Adrenal gland (tissue), 12 donors: ENCODE data around the gene RACK1. TPM values are rescaled to one million over a fixed set of nuclear protein-coding genes. Genes with fewer than 3 reads are reported as not detected.
A peak's percentile ranks its signal among the peaks of the same experiment; 100 is the strongest.

Experiments used
- DNase-seq, 7 donors: peaks; one replicate each; pipeline ENCODE4 v3.0.0-alpha.2; 2019 to 2020
- H3K27ac ChIP-seq, 5 donors: fragments of 200-600 bp; sonication (generic) in 4 of 5; 1 replicate in 3 of 5; 2 replicates in 2 of 5; pipeline versions ENCODE4 v1.5.1 to v1.8.0; 2016 to 2020; ENCODE audit warnings: mild to moderate bottlenecking in 1 of 5
- H3K27me3 ChIP-seq: fragments of 200-600 bp; 2 replicates; pipeline ENCODE4 v1.8.0; 2021
- H3K36me3 ChIP-seq, 2 donors: fragments of 200-600 bp; replicated peaks in 1 of 2; 1 replicate in 1 of 2; 2 replicates in 1 of 2; pipeline versions ENCODE4 v1.5.1 to v1.8.0; 2018 to 2022
- H3K4me1 ChIP-seq, 2 donors: fragments of 200-600 bp; replicated peaks in 1 of 2; 1 replicate in 1 of 2; 2 replicates in 1 of 2; pipeline versions ENCODE4 v1.5.1 to v1.8.0; 2018 to 2021
- H3K4me3 ChIP-seq, 4 donors: fragments of 200-600 bp; sonication (generic) in 3 of 4; one replicate each; pipeline ENCODE4 v1.5.1; 2016 to 2018
- H3K9me3 ChIP-seq, 3 donors: fragments of 200-600 bp; sonication (generic) in 1 of 3; replicated peaks in 1 of 3; 1 replicate in 2 of 3; 2 replicates in 1 of 3; pipeline versions ENCODE4 v1.5.1 to v1.8.0; 2016 to 2021
- CTCF ChIP-seq, 6 experiments: fragments of 450-650 bp in 4 of 6; fragments of 200-600 bp in 2 of 6; sonication (generic) in 1 of 6; IDR thresholded peaks; 1 replicate in 5 of 6; 2 replicates in 1 of 6; pipeline versions ENCODE4 v1.5.1 to v1.8.0; 2016 to 2021; ENCODE audit warnings: antibody characterized with exemption in 6 of 6, mild to moderate bottlenecking in 2 of 6, moderate library complexity in 1 of 6
- POLR2A ChIP-seq, 2 donors: fragments of 450-650 bp; IDR thresholded peaks; one replicate each; pipeline ENCODE4 v1.6.1; 2017; ENCODE audit warnings: antibody characterized with exemption in 2 of 2, mild to moderate bottlenecking in 2 of 2, moderate library complexity in 1 of 2
- WGBS, 4 donors: extraction: QIAGEN DNeasy Blood & Tissue Kit in 2 of 4; methylation state at CpG; one replicate each; pipeline versions ENCODE4 v1.1.5 to v1.1.7; 2013 to 2017; 5-methylcytosine and 5-hydroxymethylcytosine counted together
- intact Hi-C, 2 donors: fragments of 100-400 bp; cut with DNase I; formaldehyde crosslinking; loops; one replicate each; pipeline versions ENCODE4 v1.14.1 to v1.15.0; 2022 to 2023
- polyA plus RNA-seq, 3 donors: library from polyadenylated mRNA; stranded (reverse); fragments of 200-250 nt in 2 of 3; fragments of 350-450 nt in 1 of 3; fragmentation: Illumina TruSeq in 1 of 3; extraction: RNeasy Lipid Tissue Mini Kit (QIAGEN cat#74804) in 1 of 3; gene quantifications; one replicate each; pipeline ENCODE4 v1.2.3, GENCODE V29; 2013 to 2014
- total RNA-seq, 9 donors: library from RNA; depleted of rRNA in 4 of 9; stranded (reverse); fragments of >200 nt in 4 of 9; fragments of 120-200 nt in 1 of 9; fragmentation: NEBNext Ultra II Directional in 1 of 9; extraction: Animal tissue kit (Norgen Biotek cat#: 25700) in 1 of 9; gene quantifications; one replicate each; pipeline versions ENCODE4 v1.1.0 to v1.2.4, GENCODE V29; 2013 to 2023
- donor health status: healthy with polysubstance abuse.
- donor health status: Bipolar disorder and iron deficiency.
- donor health status: DM: yes; HTN: yes; CAD: no.
- donor health status: DM: no; HTN: no; CAD: no.
- donor health status: DM: no; HTN: no; CAD: no.
- donor health status: DM: yes; HTN: yes; CAD: no.

Gene RACK1
- total and polyA plus RNA-seq, 12 donors = 1,252 to 3,641 (median 2,099) TPM

- intact Hi-C loops = no loop called here
- H3K4me3 ChIP-seq = peak overlapping the region; percentile 33 to 85 (median 54)
- peak overlapping the region; percentile 55 to 96 (median 91) for H3K27ac ChIP-seq
These were observed 615 bp downstream of the RACK1 start for GRCh38 chr5:181243018-181243563.

DNA sequence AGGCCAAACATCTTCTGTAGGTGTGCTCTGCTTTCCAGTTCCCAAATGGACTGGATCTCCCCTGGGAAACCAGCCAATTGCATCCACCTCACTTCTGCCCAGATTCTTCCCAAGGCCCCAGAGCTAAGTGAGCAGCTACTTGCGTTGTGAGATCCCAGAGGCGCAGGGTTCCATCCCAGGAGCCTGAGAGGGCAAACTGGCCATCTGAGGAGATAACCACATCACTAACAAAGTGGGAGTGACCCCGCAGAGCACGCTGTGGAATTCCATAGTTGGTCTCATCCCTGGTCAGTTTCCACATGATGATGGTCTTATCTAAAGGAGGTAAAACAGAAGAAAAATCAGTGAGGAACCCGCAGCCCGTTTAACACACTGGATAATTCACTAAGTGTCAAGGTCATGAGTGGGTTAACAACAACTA lies 1.7 kb downstream of the RACK1 start:
- peaks cover 4 to 54% of the 10 kb centered on the region in 2 donors for H3K36me3 ChIP-seq
- H3K9me3 ChIP-seq = no peaks in the 10 kb centered on the region
- peak overlapping the region in 1 of 4 donors; percentile 85 for H3K4me3 ChIP-seq
- H3K27ac ChIP-seq = peak overlapping the region in 3 of 5 donors; percentile 91 to 96 (median 92)
- no peaks in the 10 kb centered on the region for H3K27me3 ChIP-seq
- H3K4me1 ChIP-seq = peaks cover 28 to 37% of the 10 kb centered on the region in 2 donors
- intact Hi-C loops = no loop called here
- WGBS, 4 donors = 21 to 34% (median 30%) methylated on average over 5 to 6 of the region's 6 CpGs
- no peak for TF ChIP-seq CTCF (IDR thresholded peaks at IDR 0.05)
- no peak for TF ChIP-seq POLR2A (IDR thresholded peaks at IDR 0.05)
- DNase-seq = peak in 1 of 7 donors; percentile 47

More at GRCh38 chr5:181243018-181243563, 615 bp downstream of the RACK1 start:
- 0 to 1% (median 0%) methylated on average over 9 to 25 of the region's 25 CpGs for WGBS, 4 donors
- Histone ChIP-seq H3K27me3 (no peaks in the 10 kb centered on the region), H3K9me3 (no peaks in the 10 kb centered on the region), H3K4me1 (peaks cover 33 to 42% of the 10 kb centered on the region in 2 donors), H3K36me3 (peaks cover 4 to 44% of the 10 kb centered on the region in 2 donors)
- TF ChIP-seq POLR2A (IDR thresholded peaks at IDR 0.05) = peak in 1 of 2 donors; percentile 5
- no peak for TF ChIP-seq CTCF (IDR thresholded peaks at IDR 0.05)
- DNase-seq = peak in 2 of 7 donors; percentile 49 to 56

DNA sequence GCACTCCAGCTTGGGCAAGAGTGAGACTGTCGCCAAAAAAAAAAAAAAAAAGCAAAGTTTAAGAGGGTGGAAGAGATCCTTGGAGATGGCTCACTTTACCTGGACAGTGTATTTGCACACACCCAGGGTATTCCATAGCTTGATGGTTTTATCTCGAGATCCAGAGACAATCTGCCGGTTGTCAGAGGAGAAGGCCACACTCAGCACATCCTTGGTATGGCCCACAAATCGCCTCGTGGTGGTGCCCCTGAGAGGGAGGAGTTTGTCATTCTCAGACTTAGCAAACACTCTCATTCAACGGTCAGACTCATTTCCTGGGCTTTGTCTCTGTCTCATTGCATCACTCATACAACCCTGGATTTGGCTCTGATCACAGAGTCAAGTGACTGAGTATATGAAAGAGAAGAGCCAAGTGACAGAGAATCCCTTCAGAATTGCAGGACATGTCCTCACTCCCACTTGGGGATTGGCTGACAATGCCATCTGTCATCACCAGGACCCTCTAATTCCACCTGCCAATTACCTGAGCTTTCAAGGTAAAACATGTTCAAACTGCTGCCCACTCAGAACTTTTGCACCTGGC lies 2.2 kb downstream of the RACK1 start:
- no peak overlapping the region for H3K4me3 ChIP-seq
- no peaks in the 10 kb centered on the region for H3K9me3 ChIP-seq
- peak overlapping the region in 3 of 5 donors; percentile 91 to 96 (median 92) for H3K27ac ChIP-seq
- peaks cover 4 to 60% of the 10 kb centered on the region in 2 donors for H3K36me3 ChIP-seq
- 20 to 28% (median 26%) methylated on average over 6 of the region's 6 CpGs for WGBS, 4 donors
- no peak for TF ChIP-seq POLR2A (IDR thresholded peaks at IDR 0.05)
- no peak for TF ChIP-seq CTCF (IDR thresholded peaks at IDR 0.05)
- H3K4me1 ChIP-seq = peaks cover 28 to 37% of the 10 kb centered on the region in 2 donors
- DNase-seq = peak in 3 of 7 donors; percentile 43 to 60 (median 58)
- no peaks in the 10 kb centered on the region for H3K27me3 ChIP-seq
- intact Hi-C loops = no loop called here

- DNase-seq = no peak
- WGBS, 4 donors = 90 to 95% (median 92%) methylated on average over 7 to 9 of the region's 9 CpGs
These were observed 4.5 kb downstream of the RACK1 start for GRCh38 chr5:181239062-181239663.

More at GRCh38 chr5:181239062-181239663, 4.5 kb downstream of the RACK1 start:
- H3K4me1 ChIP-seq = peaks cover 14 to 22% of the 10 kb centered on the region in 2 donors
- TF ChIP-seq CTCF (IDR thresholded peaks at IDR 0.05) (no peak), POLR2A (IDR thresholded peaks at IDR 0.05) (no peak)
- intact Hi-C loops = loop anchor here in 1 of 2 donors (2.0 kb wide), 1 partner anchor 14 kb away; no protein-coding TSS in a partner anchor
- H3K36me3 ChIP-seq = peaks cover 4 to 83% of the 10 kb centered on the region in 2 donors
- no peaks in the 10 kb centered on the region for H3K27me3 ChIP-seq
- no peak overlapping the region for H3K4me3 ChIP-seq
- H3K27ac ChIP-seq = no peak overlapping the region
- no peaks in the 10 kb centered on the region for H3K9me3 ChIP-seq
